HepG2 (cell line): ENCODE data around the gene RBM12. TPM values are rescaled to one million over a fixed set of nuclear protein-coding genes. Genes with fewer than 3 reads are reported as not detected.

ENCODE experiments used
- HMGXB3 ChIP-seq: sonication (generic); formaldehyde crosslinking; IDR thresholded peaks from 2 replicates; pipeline ENCODE4 v1.4.0; 2020; ENCODE audit warnings: missing genetic modification reagents, borderline replicate concordance
- HNRNPK ChIP-seq: fragments of 200-400 bp; formaldehyde crosslinking; IDR thresholded peaks from 2 replicates; pipeline ENCODE4 v1.6.1; 2018; ENCODE audit warnings: low read length, low read depth, moderate library complexity, mild to moderate bottlenecking; ENCODE audit not compliant: poor library complexity, severe bottlenecking
- IKZF4 ChIP-seq: sonication (generic); formaldehyde crosslinking; IDR thresholded peaks from 2 replicates; pipeline ENCODE4 v1.5.1; 2020; ENCODE audit warnings: borderline replicate concordance, mild to moderate bottlenecking, low read depth, missing genetic modification reagents; ENCODE audit errors: not compliant biosample characterization
- IRF1 ChIP-seq: sonication (generic); formaldehyde crosslinking; IDR thresholded peaks from 2 replicates; pipeline ENCODE4 v1.4.0; 2020; ENCODE audit warnings: low read depth, mild to moderate bottlenecking, missing genetic modification reagents
- KAT7 ChIP-seq: IDR thresholded peaks from 2 replicates; pipeline ENCODE4 v1.6.1; 2018; ENCODE audit warnings: borderline replicate concordance, missing compliant biosample characterization
- RARA ChIP-seq: IDR thresholded peaks from 2 replicates; pipeline ENCODE4 v1.6.1; 2016; ENCODE audit warnings: missing genetic modification reagents, missing compliant biosample characterization
- RBFOX2 ChIP-seq: fragments of 200-400 bp; formaldehyde crosslinking; IDR thresholded peaks from 2 replicates; pipeline ENCODE4 v1.6.1; 2017; ENCODE audit warnings: low read depth, mild to moderate bottlenecking, low read length
- REST ChIP-seq, 2 experiments: IDR thresholded peaks; 2 replicates each; pipeline ENCODE4 v1.6.1; 2011 to 2012; ENCODE audit warnings: low read length in 2 of 2, borderline replicate concordance in 1 of 2, low read depth in 1 of 2, mild to moderate bottlenecking in 1 of 2, moderate library complexity in 1 of 2
- SKIL ChIP-seq: sonication (generic); formaldehyde crosslinking; IDR thresholded peaks from 2 replicates; pipeline ENCODE4 v1.8.0; 2022; ENCODE audit warnings: missing genetic modification reagents, mild to moderate bottlenecking, moderate library complexity, borderline replicate concordance
- SP2 ChIP-seq: sonication (generic); formaldehyde crosslinking; IDR thresholded peaks from 2 replicates; pipeline ENCODE4 v1.5.1; 2020; ENCODE audit warnings: mild to moderate bottlenecking, missing genetic modification reagents
- STAG1 ChIP-seq: sonication (generic); formaldehyde crosslinking; IDR thresholded peaks from 2 replicates; pipeline ENCODE4 v1.4.0; 2020; ENCODE audit warnings: missing genetic modification reagents
- THYN1 ChIP-seq: sonication (generic); formaldehyde crosslinking; IDR thresholded peaks from 2 replicates; pipeline ENCODE4 v1.8.1; 2023; ENCODE audit warnings: low read depth, mild to moderate bottlenecking, moderate library complexity, missing genetic modification reagents, borderline replicate concordance
- ZNF20 ChIP-seq: sonication (generic); formaldehyde crosslinking; IDR thresholded peaks from 2 replicates; pipeline ENCODE4 v1.4.0; 2020; ENCODE audit warnings: mild to moderate bottlenecking, moderate library complexity, missing genetic modification reagents
- ZNF34 ChIP-seq: sonication (generic); formaldehyde crosslinking; IDR thresholded peaks from 2 replicates; pipeline ENCODE4 v1.4.0; 2020; ENCODE audit warnings: mild to moderate bottlenecking, missing genetic modification reagents, borderline replicate concordance
- ZNF792 ChIP-seq: IDR thresholded peaks from 2 replicates; pipeline ENCODE4 v1.6.1; 2016
- polyA plus RNA-seq, 8 experiments: library from polyadenylated mRNA; depleted of rRNA in 3 of 8; stranded (reverse) in 7 of 8; unstranded in 1 of 8; fragments of >200 nt; fragmentation: Illumina TruSeq in 4 of 8; extraction: Trizol in 4 of 8; gene quantifications; 2 replicates each; pipeline versions ENCODE4 v1.2.1 to v1.2.3, GENCODE V29; 2011 to 2016; ENCODE audit warnings: low read depth in 4 of 8, missing spikeins in 1 of 8, mixed read lengths in 1 of 8; ENCODE audit not compliant: insufficient read depth in 1 of 8
- total RNA-seq, 5 experiments: library from RNA; depleted of rRNA; stranded (reverse); fragments of >200 nt; fragmentation: Illumina TruSeq; extraction: Trizol; gene quantifications; 2 replicates each; pipeline ENCODE4 v1.2.3, GENCODE V29; 2016; ENCODE audit warnings: low read depth in 1 of 5
- TF ChIP-seq, protein P1 (sequence below): sonication (generic); formaldehyde crosslinking; conservative IDR thresholded peaks from 2 replicates; pipeline ENCODE4 v1.4.0; 2020; ENCODE audit warnings: missing genetic modification reagents

RBM12 gene
- total and polyA plus RNA-seq, 2 of the 13 experiments (the other 11 are each of a cell fraction or from before 2014, with no cell fraction given): 97.9 to 104 TPM

- TF ChIP-seq IRF1 (CRISPR knock-in tag) (no peak), IKZF4 (no peak), ZNF20 (CRISPR knock-in tag) (no peak), HMGXB3 (no peak), HNRNPK (peak; percentile 60), STAG1 (CRISPR knock-in tag) (no peak), ZNF792 (CRISPR knock-in tag) (no peak), KAT7 (CRISPR knock-in tag) (no peak), SP2 (CRISPR knock-in tag) (no peak), REST (IDR thresholded peaks at IDR 0.05; ENCODE audit: borderline replicate concordance in 1 of 2, low read depth in 1 of 2, low read length in 2 of 2) (no peak), RBFOX2 (peak; percentile 56; the same call in 1 of the 2 replicates), SKIL (no peak), RARA (CRISPR knock-in tag) (no peak), THYN1 (CRISPR knock-in tag) (0 out of 2 replicates have a peak, but pooled peaks have one; percentile 60), ZNF34 (CRISPR knock-in tag) (0 out of 2 replicates have a peak, but pooled peaks have one; percentile 36)
- TF ChIP-seq, protein P1, sequence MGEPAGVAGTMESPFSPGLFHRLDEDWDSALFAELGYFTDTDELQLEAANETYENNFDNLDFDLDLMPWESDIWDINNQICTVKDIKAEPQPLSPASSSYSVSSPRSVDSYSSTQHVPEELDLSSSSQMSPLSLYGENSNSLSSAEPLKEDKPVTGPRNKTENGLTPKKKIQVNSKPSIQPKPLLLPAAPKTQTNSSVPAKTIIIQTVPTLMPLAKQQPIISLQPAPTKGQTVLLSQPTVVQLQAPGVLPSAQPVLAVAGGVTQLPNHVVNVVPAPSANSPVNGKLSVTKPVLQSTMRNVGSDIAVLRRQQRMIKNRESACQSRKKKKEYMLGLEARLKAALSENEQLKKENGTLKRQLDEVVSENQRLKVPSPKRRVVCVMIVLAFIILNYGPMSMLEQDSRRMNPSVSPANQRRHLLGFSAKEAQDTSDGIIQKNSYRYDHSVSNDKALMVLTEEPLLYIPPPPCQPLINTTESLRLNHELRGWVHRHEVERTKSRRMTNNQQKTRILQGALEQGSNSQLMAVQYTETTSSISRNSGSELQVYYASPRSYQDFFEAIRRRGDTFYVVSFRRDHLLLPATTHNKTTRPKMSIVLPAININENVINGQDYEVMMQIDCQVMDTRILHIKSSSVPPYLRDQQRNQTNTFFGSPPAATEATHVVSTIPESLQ (CRISPR knock-in tag): no peak
These were observed 44.6 kb upstream of the RBM12 start (continued) for GRCh38 chr20:35709259-35709658.
